Aorta (tissue), 5 donors: ENCODE measurements around the gene DTNB. TPM values are rescaled to one million over a fixed set of nuclear protein-coding genes. Genes with fewer than 3 reads are reported as not detected.

Experiments
- ATAC-seq: fragments of 200-7000 bp; cut with Tn5 transposase; one replicate; pipeline ENCODE4 v1.9.1; 2022; ENCODE audit warnings: moderate library complexity; ENCODE audit not compliant: low FRiP score
- DNase-seq, 2 donors: peaks; one replicate each; pipeline ENCODE4 v3.0.0-alpha.2; 2020
- H3K27ac ChIP-seq, 2 donors: one replicate each; pipeline ENCODE4 v1.5.1; 2013; ENCODE audit warnings: low read length in 2 of 2, mild to moderate bottlenecking in 2 of 2, moderate library complexity in 2 of 2, control low read depth in 1 of 2, inconsistent platforms in 1 of 2, low read depth in 1 of 2
- H3K27me3 ChIP-seq, 2 donors: one replicate each; pipeline ENCODE4 v1.6.1; 2013; ENCODE audit warnings: control low read depth in 1 of 2, low read length in 1 of 2, mild to moderate bottlenecking in 1 of 2, moderate library complexity in 1 of 2; ENCODE audit not compliant: insufficient read depth in 2 of 2, control insufficient read depth in 1 of 2
- H3K36me3 ChIP-seq, 2 donors: one replicate each; pipeline ENCODE4 v1.6.1; 2013; ENCODE audit warnings: control low read depth in 1 of 2, low read length in 1 of 2, mild to moderate bottlenecking in 1 of 2; ENCODE audit not compliant: insufficient read depth in 2 of 2, control insufficient read depth in 1 of 2
- H3K4me1 ChIP-seq, 2 donors: one replicate each; pipeline ENCODE4 v1.6.1; 2013; ENCODE audit warnings: low read length in 2 of 2, control low read depth in 1 of 2, mild to moderate bottlenecking in 1 of 2, moderate library complexity in 1 of 2; ENCODE audit not compliant: insufficient read depth in 2 of 2, control insufficient read depth in 1 of 2
- H3K4me3 ChIP-seq, 2 donors: one replicate each; pipeline ENCODE4 v1.5.1; 2013; ENCODE audit warnings: low read length in 2 of 2, control low read depth in 1 of 2, mild to moderate bottlenecking in 1 of 2
- H3K9me3 ChIP-seq: one replicate; pipeline ENCODE4 v1.6.1; 2013; ENCODE audit warnings: mild to moderate bottlenecking, low read length; ENCODE audit not compliant: control insufficient read depth
- WGBS, 2 donors: extraction: QIAGEN DNeasy Blood & Tissue Kit; methylation state at CpG; one replicate each; pipeline ENCODE4 v1.1.7; 2013; 5-methylcytosine and 5-hydroxymethylcytosine counted together
- intact Hi-C, 2 donors: fragments of 100-400 bp; cut with DNase I; formaldehyde crosslinking; loops; one replicate each; pipeline versions ENCODE4 v1.14.2 to v1.15.0; 2022
- polyA plus RNA-seq, 2 donors: library from polyadenylated mRNA; stranded (reverse); fragments of 200-250 nt; gene quantifications; one replicate each; pipeline ENCODE4 v1.2.3, GENCODE V29; 2013
- total RNA-seq, 2 donors: library from RNA; stranded (reverse); fragmentation: NEBNext Ultra II Directional; extraction: Animal tissue kit (Norgen Biotek cat#: 25700); gene quantifications; one replicate each; pipeline ENCODE4 v1.2.1, GENCODE V29; 2021
- donor health status: healthy with polysubstance abuse.
- donor health status: Bipolar disorder and iron deficiency.
- donor health status: DM: no; HTN: no; CAD: no.
- donor health status: DM: no; HTN: no; CAD: no.
- donor health status: DM: yes; HTN: yes; CAD: no.

Gene DTNB
- total and polyA plus RNA-seq, 4 donors: 14.7 to 33.7 (median 17.1) TPM

- H3K36me3 ChIP-seq: no peaks in the 10 kb centered on the region
- no peaks in the 10 kb centered on the region for H3K9me3 ChIP-seq
- ATAC-seq: no peak
- no peak overlapping the region for H3K4me3 ChIP-seq
- intact Hi-C loops: no loop called here
- H3K27ac ChIP-seq: no peak overlapping the region
- no peaks in the 10 kb centered on the region for H3K4me1 ChIP-seq
- WGBS, 2 donors: 91 to 93% methylated on average over 19 of the region's 19 CpGs
- no peaks in the 10 kb centered on the region for H3K27me3 ChIP-seq
- no peak for DNase-seq
Observed at GRCh38 chr2:25386971-25387875, 286.2 kb downstream of the DTNB start.

- 78 to 93% methylated on average over 8 of the region's 8 CpGs for WGBS, 2 donors
- ATAC-seq: no peak
Observed at GRCh38 chr2:25385910-25386309, 287.5 kb downstream of the DTNB start.

GRCh38 chr2:25383806-25384205 lies 289.6 kb downstream of the DTNB start:
- ATAC-seq: no peak
- WGBS, 2 donors: 96 to 98% methylated on average over 9 of the region's 9 CpGs

More at GRCh38 chr2:25385910-25386309, 287.5 kb downstream of the DTNB start:
- H3K4me3 ChIP-seq: no peak overlapping the region
- no peaks in the 10 kb centered on the region for H3K36me3 ChIP-seq
- no peaks in the 10 kb centered on the region for H3K27me3 ChIP-seq
- H3K9me3 ChIP-seq: no peaks in the 10 kb centered on the region
- no peak for DNase-seq
- intact Hi-C loops: no loop called here
- no peak overlapping the region for H3K27ac ChIP-seq
- no peaks in the 10 kb centered on the region for H3K4me1 ChIP-seq

GRCh38 chr2:25381502-25381901 lies 291.9 kb downstream of the DTNB start:
- DNase-seq: peak in 1 of 2 donors; percentile 28
- WGBS, 2 donors: 92% methylated on average over 7 of the region's 7 CpGs

More at GRCh38 chr2:25383806-25384205, 289.6 kb downstream of the DTNB start:
- peak in 1 of 2 donors; percentile 14 for DNase-seq
- Histone ChIP-seq H3K9me3 (no peaks in the 10 kb centered on the region), H3K4me3 (no peak overlapping the region), H3K36me3 (no peaks in the 10 kb centered on the region), H3K4me1 (no peaks in the 10 kb centered on the region), H3K27me3 (no peaks in the 10 kb centered on the region), H3K27ac (no peak overlapping the region)
- intact Hi-C loops: no loop called here

GRCh38 chr2:25380586-25381375 lies 292.6 kb downstream of the DTNB start:
- H3K4me1 ChIP-seq: no peaks in the 10 kb centered on the region
- no peaks in the 10 kb centered on the region for H3K27me3 ChIP-seq
- intact Hi-C loops: no loop called here

More at GRCh38 chr2:25381502-25381901, 291.9 kb downstream of the DTNB start:
- no peak for ATAC-seq
- Histone ChIP-seq H3K4me3 (no peak overlapping the region), H3K36me3 (no peaks in the 10 kb centered on the region), H3K27me3 (no peaks in the 10 kb centered on the region), H3K9me3 (no peaks in the 10 kb centered on the region), H3K27ac (no peak overlapping the region), H3K4me1 (no peaks in the 10 kb centered on the region)
- intact Hi-C loops: no loop called here

GRCh38 chr2:25380023-25380422 lies 293.4 kb downstream of the DTNB start:
- Histone ChIP-seq H3K9me3 (no peaks in the 10 kb centered on the region), H3K4me1 (no peaks in the 10 kb centered on the region), H3K36me3 (no peaks in the 10 kb centered on the region), H3K27me3 (no peaks in the 10 kb centered on the region), H3K27ac (no peak overlapping the region), H3K4me3 (no peak overlapping the region)
- intact Hi-C loops: no loop called here
- WGBS, 2 donors: 95 to 98% methylated on average over 5 of the region's 5 CpGs
- DNase-seq: peak in 1 of 2 donors; percentile 10
- no peak for ATAC-seq

More at GRCh38 chr2:25380586-25381375, 292.6 kb downstream of the DTNB start:
- Histone ChIP-seq H3K4me3 (no peak overlapping the region), H3K27ac (no peak overlapping the region), H3K36me3 (no peaks in the 10 kb centered on the region), H3K9me3 (no peaks in the 10 kb centered on the region)
- DNase-seq (peak in 1 of 2 donors; percentile 27), ATAC-seq (no peak)
- WGBS, 2 donors: 90 to 91% methylated on average over 12 of the region's 12 CpGs

GRCh38 chr2:25379535-25379934 lies 293.8 kb downstream of the DTNB start:
- intact Hi-C loops: loop anchor here in 1 of 2 donors (5.0 to 10.0 kb wide), 2 partner anchors 102 to 145 kb away; no protein-coding TSS in a partner anchor
- no peak for ATAC-seq
- 94 to 96% methylated on average over 6 of the region's 6 CpGs for WGBS, 2 donors

GRCh38 chr2:25378731-25379490 lies 294.5 kb downstream of the DTNB start:
- DNase-seq (peak; percentile 58 to 62), ATAC-seq (no peak)
- no peaks in the 10 kb centered on the region for H3K27me3 ChIP-seq
- no peaks in the 10 kb centered on the region for H3K36me3 ChIP-seq
- no peaks in the 10 kb centered on the region for H3K9me3 ChIP-seq
- H3K4me3 ChIP-seq: no peak overlapping the region
- WGBS, 2 donors: 80 to 91% methylated on average over 10 of the region's 10 CpGs
- no peaks in the 10 kb centered on the region for H3K4me1 ChIP-seq
- intact Hi-C loops: loop anchor here in 1 of 2 donors (5.0 to 10.0 kb wide), 2 partner anchors 102 to 146 kb away; no protein-coding TSS in a partner anchor
- H3K27ac ChIP-seq: no peak overlapping the region

More at GRCh38 chr2:25379535-25379934, 293.8 kb downstream of the DTNB start:
- Histone ChIP-seq H3K27me3 (no peaks in the 10 kb centered on the region), H3K4me3 (no peak overlapping the region), H3K27ac (no peak overlapping the region), H3K4me1 (no peaks in the 10 kb centered on the region), H3K36me3 (no peaks in the 10 kb centered on the region), H3K9me3 (no peaks in the 10 kb centered on the region)
- DNase-seq: peak; percentile 6 to 62
